Stomach (tissue), 8 donors: Measurements from ENCODE around the gene MLEC. TPM values are rescaled to one million over a fixed set of nuclear protein-coding genes. Genes with fewer than 3 reads are reported as not detected.

Experiments
- polyA plus RNA-seq, 3 donors: library from polyadenylated mRNA; stranded (reverse); fragments of 200-250 nt; gene quantifications; one replicate each; pipeline ENCODE4 v1.2.3, GENCODE V29; 2013
- total RNA-seq, 5 donors: library from RNA; depleted of rRNA; stranded (reverse); fragments of >200 nt; gene quantifications; one replicate each; pipeline versions ENCODE4 v1.1.0 to v1.2.3, GENCODE V29; 2014 to 2016
- donor health status: healthy with polysubstance abuse.
- donor health status: Bipolar disorder and iron deficiency.
- donor health status: healthy.

The MLEC gene
- total and polyA plus RNA-seq, 8 donors, result 15.1 to 1,695 (median 45.0) TPM

Other genes with a start within 250 kb of the MLEC start
- 1,000 to 10,000 TPM in 1 of 5 donors, 100 to 1,000 TPM in 3, 10 to 100 TPM in 1; 86.4 to 1,200 (median 463) TPM for gene COX6A1, start 249.0 kb upstream of the MLEC start, total RNA-seq
- 1,000 to 10,000 TPM in 1 of 3 donors, 100 to 1,000 TPM in 2; 475 to 1,009 (median 901) TPM for gene COX6A1, start 249.0 kb upstream of the MLEC start, polyA plus RNA-seq
- 10 to 100 TPM in 2 of 5 donors, 1 to 10 TPM in 3; 4.7 to 15.2 (median 8.7) TPM for gene TRIAP1, start 240.8 kb upstream of the MLEC start, total RNA-seq
- gene TRIAP1, start 240.8 kb upstream of the MLEC start, polyA plus RNA-seq, result 10 to 100 TPM; 32.6 to 40.6 (median 37.4) TPM
- 10 to 100 TPM in 3 of 5 donors, 1 to 10 TPM in 2; 4.0 to 25.3 (median 13.4) TPM for gene GATC, start 240.7 kb upstream of the MLEC start, total RNA-seq
- 10 to 100 TPM in 2 of 3 donors, 1 to 10 TPM in 1; 8.7 to 13.9 (median 12.5) TPM for gene GATC, start 240.7 kb upstream of the MLEC start, polyA plus RNA-seq
- 100 to 1,000 TPM in 2 of 5 donors, 10 to 100 TPM in 3; 41.1 to 218 (median 92.3) TPM for gene SRSF9, start 217.4 kb upstream of the MLEC start, total RNA-seq
- 100 to 1,000 TPM in 2 of 3 donors, 10 to 100 TPM in 1; 86.1 to 116 (median 112) TPM for gene SRSF9, start 217.4 kb upstream of the MLEC start, polyA plus RNA-seq
- 100 to 1,000 TPM in 4 of 5 donors, 10 to 100 TPM in 1; 27.2 to 197 (median 114) TPM for gene DYNLL1, start 191.0 kb upstream of the MLEC start, total RNA-seq
- 100 to 1,000 TPM; 476 to 580 (median 578) TPM for gene DYNLL1, start 191.0 kb upstream of the MLEC start, polyA plus RNA-seq
- gene COQ5, start 158.0 kb upstream of the MLEC start, total RNA-seq, result 10 to 100 TPM in 3 of 5 donors, 1 to 10 TPM in 2; 2.6 to 32.4 (median 10.5) TPM
- 10 to 100 TPM; 24.0 to 31.8 (median 27.8) TPM for gene COQ5, start 158.0 kb upstream of the MLEC start, polyA plus RNA-seq
- 100 to 1,000 TPM; 189 to 656 (median 318) TPM for gene RNF10, start 152.8 kb upstream of the MLEC start, total RNA-seq
- 100 to 1,000 TPM; 124 to 157 (median 133) TPM for gene RNF10, start 152.8 kb upstream of the MLEC start, polyA plus RNA-seq
- gene POP5, start 105.7 kb upstream of the MLEC start, total RNA-seq, result 10 to 100 TPM; 10.5 to 62.3 (median 34.3) TPM
- gene POP5, start 105.7 kb upstream of the MLEC start, polyA plus RNA-seq, result 10 to 100 TPM; 33.9 to 51.2 (median 49.1) TPM
- 1 to 10 TPM in 2 of 5 donors, not detected in 3; 1.1 to 2.0 TPM for gene CABP1, start 46.5 kb upstream of the MLEC start, total RNA-seq
- gene CABP1, start 46.5 kb upstream of the MLEC start, polyA plus RNA-seq, result 1 to 10 TPM; 1.5 to 2.4 (median 2.0) TPM
- gene UNC119B, start 23.3 kb downstream of the MLEC start, total RNA-seq, result 10 to 100 TPM in 4 of 5 donors, 1 to 10 TPM in 1; 8.2 to 26.8 (median 19.7) TPM
- gene UNC119B, start 23.3 kb downstream of the MLEC start, polyA plus RNA-seq, result 10 to 100 TPM in 2 of 3 donors, 1 to 10 TPM in 1; 9.6 to 14.6 (median 12.5) TPM
- 100 to 1,000 TPM in 2 of 5 donors, 10 to 100 TPM in 3; 16.5 to 313 (median 28.5) TPM for gene ACADS, start 38.7 kb downstream of the MLEC start, total RNA-seq
- gene ACADS, start 38.7 kb downstream of the MLEC start, polyA plus RNA-seq, result 10 to 100 TPM; 31.1 to 60.6 (median 46.3) TPM
- 10 to 100 TPM; 13.9 to 63.4 (median 23.5) TPM for gene SPPL3, start 217.2 kb downstream of the MLEC start, total RNA-seq
- 10 to 100 TPM in 1 of 3 donors, 1 to 10 TPM in 2; 5.0 to 13.4 (median 7.6) TPM for gene SPPL3, start 217.2 kb downstream of the MLEC start, polyA plus RNA-seq